ENCODE results near the gene RAP1GAP2.
"Not testable (repeated sequence)": the region's sequence is repeated elsewhere in the genome, so short reads cannot be mapped to it uniquely, and the experiment has no call there.

Gene RAP1GAP2

GRCh38 chr17:2796164-2797125, at the start of gene RAP1GAP2:
Gene RAP1GAP2, plus strand, starts transcription at chr17:2796438. Its CDS starts 90 bp downstream, at chr17:2796528.
- DNase-seq, result peak; percentile 73

- no peak for DNase-seq
Measured at GRCh38 chr17:2749058-2749783, 47.0 kb upstream of the RAP1GAP2 start, which contains the start of gene CCDC92B. Gene CCDC92B, minus strand, starts transcription at chr17:2749652. Its CDS starts 14,507 bp downstream, at chr17:2735145.

- peak; percentile 80 for DNase-seq
Measured at GRCh38 chr17:2749784-2750181, 46.5 kb upstream of the RAP1GAP2 start.

GRCh38 chr17:2750721-2751120, 45.5 kb upstream of the RAP1GAP2 start:
- no peak for DNase-seq

- DNase-seq, result no peak
Measured at GRCh38 chr17:2751491-2751890, 44.7 kb upstream of the RAP1GAP2 start.

GRCh38 chr17:2755891-2756724, 40.1 kb upstream of the RAP1GAP2 start:
- no peak for DNase-seq

GRCh38 chr17:2758870-2759269, 37.4 kb upstream of the RAP1GAP2 start:
- DNase-seq, result no peak

- DNase-seq, result no peak
Measured at GRCh38 chr17:2770129-2770528, 26.1 kb upstream of the RAP1GAP2 start.

GRCh38 chr17:2775206-2775605, 21.0 kb upstream of the RAP1GAP2 start:
- DNase-seq, result no peak

GRCh38 chr17:2776589-2777241, 19.5 kb upstream of the RAP1GAP2 start:
- DNase-seq, result peak; percentile 37

- DNase-seq, result no peak
Measured at GRCh38 chr17:2777242-2777867, 18.9 kb upstream of the RAP1GAP2 start.

GRCh38 chr17:2778489-2778888, 17.7 kb upstream of the RAP1GAP2 start:
- DNase-seq, result no peak

- no peak for DNase-seq
Measured at GRCh38 chr17:2779545-2779944, 16.7 kb upstream of the RAP1GAP2 start.

- DNase-seq, result no peak
Measured at GRCh38 chr17:2780256-2780655, 16.0 kb upstream of the RAP1GAP2 start.

GRCh38 chr17:2780931-2781454, 15.2 kb upstream of the RAP1GAP2 start:
- DNase-seq, result no peak

- not testable (repeated sequence) for DNase-seq
Measured at GRCh38 chr17:2781598-2781997, 14.6 kb upstream of the RAP1GAP2 start.

- DNase-seq, result no peak
Measured at GRCh38 chr17:2782055-2782454, 14.2 kb upstream of the RAP1GAP2 start.

- no peak for DNase-seq
Measured at GRCh38 chr17:2783310-2784030, 12.8 kb upstream of the RAP1GAP2 start.

GRCh38 chr17:2784864-2785263, 11.4 kb upstream of the RAP1GAP2 start:
- no peak for DNase-seq

- not testable (repeated sequence) for DNase-seq
Measured at GRCh38 chr17:2785376-2785775, 10.9 kb upstream of the RAP1GAP2 start.
